Trophoblast cell (in vitro differentiated cells and primary cell): Measurements from ENCODE around the gene PALLD.
A peak's percentile ranks its signal among the peaks of the same experiment; 100 is the strongest.

ENCODE experiments used
- DNase-seq, 2 donors: peaks; one replicate each; pipeline ENCODE4 v3.0.0-alpha.2; 2016
- H2AFZ ChIP-seq: 2 replicates; pipeline ENCODE4 v1.6.1; 2013; ENCODE audit warnings: low read length, moderate library complexity, mild to moderate bottlenecking; ENCODE audit not compliant: insufficient read depth, poor library complexity
- H2AK5ac ChIP-seq: 2 replicates; pipeline ENCODE4 v1.6.1; 2013; ENCODE audit warnings: mild to moderate bottlenecking, low read length
- H2BK120ac ChIP-seq: 2 replicates; pipeline ENCODE4 v1.6.1; 2013; ENCODE audit warnings: low read length, mild to moderate bottlenecking, moderate library complexity; ENCODE audit not compliant: insufficient read depth, poor library complexity
- H2BK12ac ChIP-seq: 2 replicates; pipeline ENCODE4 v1.6.1; 2013; ENCODE audit warnings: mild to moderate bottlenecking, low read length, moderate library complexity
- H2BK5ac ChIP-seq: 2 replicates; pipeline ENCODE4 v1.6.1; 2013; ENCODE audit warnings: low read length, low read depth, moderate library complexity, mild to moderate bottlenecking; ENCODE audit not compliant: poor library complexity
- H3K14ac ChIP-seq: 2 replicates; pipeline ENCODE4 v1.6.1; 2013; ENCODE audit warnings: mild to moderate bottlenecking, low read length
- H3K18ac ChIP-seq: 2 replicates; pipeline ENCODE4 v1.6.1; 2013; ENCODE audit warnings: mild to moderate bottlenecking, low read length
- H3K23ac ChIP-seq: 2 replicates; pipeline ENCODE4 v1.6.1; 2013; ENCODE audit warnings: low read length
- H3K27ac ChIP-seq: 2 replicates; pipeline ENCODE4 v1.5.1; 2013; ENCODE audit warnings: low read depth, mild to moderate bottlenecking, inconsistent platforms, low read length, moderate library complexity
- H3K27me3 ChIP-seq: 2 replicates; pipeline ENCODE4 v1.6.1; 2013; ENCODE audit warnings: inconsistent platforms, mild to moderate bottlenecking, low read length, moderate library complexity; ENCODE audit not compliant: insufficient read depth
- H3K36me3 ChIP-seq, 2 experiments: 1 replicate in 1 of 2; 2 replicates in 1 of 2; pipeline ENCODE4 v1.6.1; 2013; ENCODE audit warnings: low read length in 2 of 2, mild to moderate bottlenecking in 2 of 2, moderate library complexity in 1 of 2; ENCODE audit not compliant: insufficient read depth in 2 of 2, control insufficient read depth in 1 of 2
- H3K4ac ChIP-seq: 2 replicates; pipeline ENCODE4 v1.6.1; 2013; ENCODE audit warnings: low read depth, mild to moderate bottlenecking, low read length, moderate library complexity
- H3K4me1 ChIP-seq, 2 experiments: 1 replicate in 1 of 2; 2 replicates in 1 of 2; pipeline ENCODE4 v1.6.1; 2013; ENCODE audit warnings: low read length in 2 of 2, mild to moderate bottlenecking in 2 of 2, moderate library complexity in 1 of 2; ENCODE audit not compliant: insufficient read depth in 2 of 2, control insufficient read depth in 1 of 2
- H3K4me2 ChIP-seq: 2 replicates; pipeline ENCODE4 v1.6.1; 2013; ENCODE audit warnings: inconsistent platforms, mild to moderate bottlenecking, low read length, moderate library complexity
- H3K4me3 ChIP-seq: 2 replicates; pipeline ENCODE4 v1.5.1; 2013; ENCODE audit warnings: mild to moderate bottlenecking, low read depth, low read length, inconsistent platforms
- H3K79me1 ChIP-seq: one replicate; pipeline ENCODE4 v1.6.1; 2013; ENCODE audit warnings: low read length
- H3K79me2 ChIP-seq: 2 replicates; pipeline ENCODE4 v1.6.1; 2013; ENCODE audit warnings: low read length, mild to moderate bottlenecking; ENCODE audit not compliant: control insufficient read depth, insufficient read depth, poor library complexity
- H3K9ac ChIP-seq: 2 replicates; pipeline ENCODE4 v1.6.1; 2013; ENCODE audit warnings: mild to moderate bottlenecking, low read length
- H3K9me3 ChIP-seq: 2 replicates; pipeline ENCODE4 v1.6.1; 2013; ENCODE audit warnings: low read depth, mild to moderate bottlenecking, control low read depth, inconsistent platforms, low read length; ENCODE audit not compliant: insufficient read depth
- H4K12ac ChIP-seq: 2 replicates; pipeline ENCODE4 v1.6.1; 2013; ENCODE audit warnings: low read depth, mild to moderate bottlenecking, low read length, moderate library complexity
- H4K8ac ChIP-seq: 2 replicates; pipeline ENCODE4 v1.6.1; 2013; ENCODE audit warnings: low read depth, mild to moderate bottlenecking, low read length, moderate library complexity
- H4K91ac ChIP-seq: one replicate; pipeline ENCODE4 v1.6.1; 2013; ENCODE audit warnings: low read depth, mild to moderate bottlenecking, low read length, moderate library complexity
- WGBS: extraction: QIAGEN DNeasy Blood & Tissue Kit; methylation state at CpG from one replicate; pipeline ENCODE4 v1.1.7; 2013; ENCODE audit warnings: missing lambda C conversion rate; ENCODE audit not compliant: insufficient read length, insufficient coverage; ENCODE audit errors: extremely low coverage; 5-methylcytosine and 5-hydroxymethylcytosine counted together

Gene PALLD

DNA sequence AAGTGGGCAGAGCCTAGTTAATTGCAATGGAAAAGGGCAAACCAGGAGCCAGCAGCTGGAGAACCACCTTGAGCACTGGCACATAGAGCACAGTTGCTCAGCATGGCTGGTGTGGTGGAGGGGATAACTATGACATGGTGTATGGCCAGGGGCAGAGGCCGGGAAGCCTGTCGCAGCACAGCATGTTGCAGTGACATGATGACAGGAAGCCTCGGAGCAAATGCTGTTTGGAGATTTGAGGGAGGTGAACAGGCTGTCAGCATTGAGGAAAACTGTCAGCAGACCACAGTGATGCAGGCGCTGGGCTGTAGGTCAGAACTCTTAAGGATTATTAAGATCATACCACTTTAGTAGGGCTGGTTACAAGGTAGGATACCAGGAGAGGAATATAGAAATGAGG, 284.5 kb downstream of the PALLD start:
- Histone ChIP-seq H4K8ac (no peak overlapping the region), H2BK5ac (no peak overlapping the region), H3K4ac (no peak overlapping the region), H3K4me3 (peak overlapping the region; percentile 56), H3K79me2 (peaks cover 1% of the 10 kb centered on the region), H4K91ac (no peak overlapping the region), H3K23ac (peak overlapping the region; percentile 17), H3K79me1 (peaks cover 19% of the 10 kb centered on the region), H2BK120ac (no peak overlapping the region), H4K12ac (no peak overlapping the region), H3K9ac (peak overlapping the region; percentile 69), H2BK12ac (peak overlapping the region; percentile 6), H3K36me3 (peaks cover 0 to 2% of the 10 kb centered on the region in 2 experiments), H3K27ac (peak overlapping the region; percentile 6), H3K4me1 (peaks cover 9 to 15% of the 10 kb centered on the region in 2 experiments), H2AFZ (no peak overlapping the region), H3K18ac (peak overlapping the region; percentile 33), H3K9me3 (no peaks in the 10 kb centered on the region), H2AK5ac (no peak overlapping the region), H3K14ac (no peak overlapping the region), H3K27me3 (no peaks in the 10 kb centered on the region), H3K4me2 (no peak overlapping the region)
- DNase-seq = no peak
- no CpG with 5 or more reads among the region's 4 CpGs for WGBS

DNA sequence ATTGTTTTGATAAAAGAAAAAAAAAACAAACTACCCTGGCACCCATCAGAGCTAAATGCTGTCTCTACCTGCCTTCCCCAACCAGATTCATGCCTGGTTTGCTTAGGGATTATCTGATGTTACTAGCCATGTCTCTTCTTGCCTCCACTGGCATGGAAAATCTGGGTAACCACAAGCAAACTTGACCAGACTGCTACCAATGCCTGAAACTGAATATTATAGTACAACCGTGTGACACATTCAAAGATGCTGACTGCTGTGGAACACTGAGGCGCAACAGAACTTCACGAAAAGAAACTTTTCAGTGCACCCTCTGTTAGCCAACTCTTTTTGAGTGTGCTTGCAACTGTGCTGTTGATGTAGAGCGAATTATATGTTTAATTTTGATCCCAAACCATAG, 285.1 kb downstream of the PALLD start:
- Histone ChIP-seq H3K27me3 (no peaks in the 10 kb centered on the region), H2BK120ac (no peak overlapping the region), H3K9ac (no peak overlapping the region), H3K23ac (no peak overlapping the region), H4K8ac (no peak overlapping the region), H3K36me3 (peaks cover 0 to 2% of the 10 kb centered on the region in 2 experiments), H2BK12ac (no peak overlapping the region), H3K4me3 (no peak overlapping the region), H3K4me2 (no peak overlapping the region), H3K79me1 (peaks cover 19% of the 10 kb centered on the region), H3K14ac (no peak overlapping the region), H2AFZ (no peak overlapping the region), H3K4me1 (peaks cover 9 to 15% of the 10 kb centered on the region in 2 experiments), H3K4ac (no peak overlapping the region), H4K91ac (no peak overlapping the region), H2BK5ac (no peak overlapping the region), H4K12ac (no peak overlapping the region), H2AK5ac (no peak overlapping the region), H3K9me3 (no peaks in the 10 kb centered on the region), H3K27ac (no peak overlapping the region), H3K18ac (no peak overlapping the region), H3K79me2 (peaks cover 1% of the 10 kb centered on the region)
- no CpG with 5 or more reads among the region's 4 CpGs for WGBS
- no peak for DNase-seq

DNA sequence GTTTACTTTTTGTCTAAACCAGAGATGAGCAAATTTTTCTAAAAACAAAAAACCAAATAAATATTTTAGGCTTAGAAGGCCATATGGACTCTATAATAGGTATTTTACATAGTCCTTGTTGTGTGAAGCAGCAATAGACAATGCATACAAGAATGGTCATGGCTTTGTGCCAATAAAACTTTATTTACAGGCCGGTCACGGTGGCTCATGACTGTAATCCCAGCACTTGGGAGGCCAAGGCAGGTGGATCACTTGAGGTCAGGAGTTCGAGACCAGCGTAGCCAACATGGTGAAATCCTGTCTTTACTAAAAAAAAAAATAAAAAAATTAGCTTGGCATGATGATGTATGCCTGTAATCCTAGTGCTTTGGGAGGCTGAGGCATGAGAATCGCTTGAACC, 285.6 kb downstream of the PALLD start:
- H3K4me1 ChIP-seq = peaks cover 9 to 15% of the 10 kb centered on the region in 2 experiments
- H2AFZ ChIP-seq = no peak overlapping the region
- peaks cover 19% of the 10 kb centered on the region for H3K79me1 ChIP-seq
- no peak overlapping the region for H3K27ac ChIP-seq
- peaks cover 1% of the 10 kb centered on the region for H3K79me2 ChIP-seq
- no peaks in the 10 kb centered on the region for H3K27me3 ChIP-seq
- no peak overlapping the region for H3K14ac ChIP-seq
- no peak overlapping the region for H3K23ac ChIP-seq
- H3K9me3 ChIP-seq = no peaks in the 10 kb centered on the region
- no peak overlapping the region for H4K8ac ChIP-seq
- H3K9ac ChIP-seq = no peak overlapping the region
- H2BK120ac ChIP-seq = no peak overlapping the region
- no CpG with 5 or more reads among the region's 5 CpGs for WGBS
- no peak overlapping the region for H4K91ac ChIP-seq
- no peak overlapping the region for H3K4me2 ChIP-seq
- no peak overlapping the region for H2AK5ac ChIP-seq
- no peak for DNase-seq
- no peak overlapping the region for H2BK12ac ChIP-seq
- H4K12ac ChIP-seq = no peak overlapping the region
- H3K4me3 ChIP-seq = no peak overlapping the region
- H2BK5ac ChIP-seq = no peak overlapping the region
- peaks cover 0 to 2% of the 10 kb centered on the region in 2 experiments for H3K36me3 ChIP-seq
- no peak overlapping the region for H3K18ac ChIP-seq
- H3K4ac ChIP-seq = no peak overlapping the region

DNA sequence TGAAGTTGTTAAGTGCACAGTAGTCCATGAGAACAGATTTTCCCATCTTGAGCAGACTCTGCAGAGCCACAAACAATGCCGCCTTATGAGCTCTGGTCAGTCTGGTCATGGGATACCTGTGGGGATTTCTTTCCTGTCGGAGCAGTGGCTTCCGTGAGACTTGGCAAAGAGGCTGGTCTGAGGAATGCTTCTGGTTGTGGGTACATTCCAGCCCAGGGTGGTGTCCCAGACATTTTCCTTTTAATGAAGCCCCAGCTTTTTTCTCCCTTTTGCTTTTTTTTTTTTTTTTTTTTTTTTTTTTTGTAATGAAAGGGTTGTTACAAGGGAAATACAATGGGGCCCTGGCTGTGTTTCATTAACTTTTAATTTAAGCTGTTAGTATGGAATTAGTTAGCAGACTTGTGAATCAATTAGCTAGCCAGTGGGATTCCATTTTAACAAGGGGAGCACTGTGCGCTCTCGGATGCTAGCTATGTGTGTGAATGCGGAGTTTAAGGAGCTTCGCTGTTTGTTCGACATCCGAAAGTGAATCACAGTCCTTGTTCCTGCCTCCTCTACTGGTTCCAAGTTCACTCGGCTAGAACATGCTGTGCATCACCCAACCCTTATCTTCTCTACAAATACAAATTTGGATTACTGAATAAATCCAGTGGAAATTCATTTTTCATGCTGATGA, 288.1 kb downstream of the PALLD start:
- peak overlapping the region; percentile 47 for H2BK120ac ChIP-seq
- peak overlapping the region; percentile 81 for H2BK5ac ChIP-seq
- H3K4me1 ChIP-seq = peaks cover 9 to 15% of the 10 kb centered on the region in 2 experiments
- no peak overlapping the region for H3K4ac ChIP-seq
- peak overlapping the region; percentile 50 for H4K91ac ChIP-seq
- WGBS = no CpG with 5 or more reads among the region's 10 CpGs
- H3K9me3 ChIP-seq = no peaks in the 10 kb centered on the region
- peak overlapping the region; percentile 41 for H3K14ac ChIP-seq
- no peak overlapping the region for H2AFZ ChIP-seq
- H3K27me3 ChIP-seq = no peaks in the 10 kb centered on the region
- DNase-seq = no peak
- peak overlapping the region; percentile 88 for H2BK12ac ChIP-seq
- peaks cover 19% of the 10 kb centered on the region for H3K79me1 ChIP-seq
- H3K18ac ChIP-seq = peak overlapping the region; percentile 57
- no peak overlapping the region for H3K4me3 ChIP-seq
- H3K27ac ChIP-seq = peak overlapping the region; percentile 85
- H3K4me2 ChIP-seq = no peak overlapping the region
- no peak overlapping the region for H3K9ac ChIP-seq
- H2AK5ac ChIP-seq = peak overlapping the region; percentile 11
- no peak overlapping the region for H4K12ac ChIP-seq
- peaks cover 1% of the 10 kb centered on the region for H3K79me2 ChIP-seq
- no peaks in the 10 kb centered on the region for H3K36me3 ChIP-seq
- H3K23ac ChIP-seq = no peak overlapping the region
- peak overlapping the region; percentile 53 for H4K8ac ChIP-seq
